ENCODE results near the gene SUGCT.

DNA sequence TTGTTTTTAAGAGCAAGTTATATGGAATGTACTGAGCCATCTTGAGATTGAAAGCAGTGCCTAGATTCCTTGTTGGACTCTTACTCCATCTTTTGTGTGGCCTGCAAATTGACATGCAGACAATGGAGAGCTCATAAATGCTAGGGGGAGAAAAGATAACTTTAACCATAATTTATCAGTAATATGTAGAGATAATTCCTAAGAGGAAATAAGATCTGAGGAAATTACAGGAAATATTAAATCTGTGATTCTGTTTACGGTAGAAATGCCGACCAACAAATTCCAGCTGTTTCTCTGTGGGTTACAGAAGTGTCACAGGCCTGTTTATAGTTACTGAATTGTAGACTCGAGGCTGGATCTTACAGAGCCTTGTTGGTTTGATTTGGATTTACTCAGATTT lies 348.0 kb downstream of the SUGCT start:
- TF ChIP-seq, protein P1, sequence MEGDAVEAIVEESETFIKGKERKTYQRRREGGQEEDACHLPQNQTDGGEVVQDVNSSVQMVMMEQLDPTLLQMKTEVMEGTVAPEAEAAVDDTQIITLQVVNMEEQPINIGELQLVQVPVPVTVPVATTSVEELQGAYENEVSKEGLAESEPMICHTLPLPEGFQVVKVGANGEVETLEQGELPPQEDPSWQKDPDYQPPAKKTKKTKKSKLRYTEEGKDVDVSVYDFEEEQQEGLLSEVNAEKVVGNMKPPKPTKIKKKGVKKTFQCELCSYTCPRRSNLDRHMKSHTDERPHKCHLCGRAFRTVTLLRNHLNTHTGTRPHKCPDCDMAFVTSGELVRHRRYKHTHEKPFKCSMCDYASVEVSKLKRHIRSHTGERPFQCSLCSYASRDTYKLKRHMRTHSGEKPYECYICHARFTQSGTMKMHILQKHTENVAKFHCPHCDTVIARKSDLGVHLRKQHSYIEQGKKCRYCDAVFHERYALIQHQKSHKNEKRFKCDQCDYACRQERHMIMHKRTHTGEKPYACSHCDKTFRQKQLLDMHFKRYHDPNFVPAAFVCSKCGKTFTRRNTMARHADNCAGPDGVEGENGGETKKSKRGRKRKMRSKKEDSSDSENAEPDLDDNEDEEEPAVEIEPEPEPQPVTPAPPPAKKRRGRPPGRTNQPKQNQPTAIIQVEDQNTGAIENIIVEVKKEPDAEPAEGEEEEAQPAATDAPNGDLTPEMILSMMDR (IDR thresholded peaks at IDR 0.05; ENCODE audit: low read depth, low read length): no peak
- TF ChIP-seq, protein P2, sequence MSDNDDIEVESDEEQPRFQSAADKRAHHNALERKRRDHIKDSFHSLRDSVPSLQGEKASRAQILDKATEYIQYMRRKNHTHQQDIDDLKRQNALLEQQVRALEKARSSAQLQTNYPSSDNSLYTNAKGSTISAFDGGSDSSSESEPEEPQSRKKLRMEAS (IDR thresholded peaks at IDR 0.05; ENCODE audit: low read depth, low read length): no peak
